GM13977 (cell line): ENCODE results near the gene DNAAF5.

Experiments
- DNase-seq: peaks from one replicate; pipeline ENCODE4 v3.0.0; 2012; ENCODE audit warnings: low spot score
- in situ Hi-C: fragments of 300-500 bp; cut with MboI; formaldehyde crosslinking; loops from one replicate; pipeline ENCODE4 v1.12.0; 2022; ENCODE audit warnings: low sequenced_read_pairs, low pct_unique_long_range_greater_than_20kb, mixed read lengths, inconsistent platforms; ENCODE audit not compliant: unreplicated experiment
- TF ChIP-seq, protein P1 (sequence below): IDR thresholded peaks from 2 replicates; pipeline ENCODE4 v1.5.1; 2012; ENCODE audit warnings: mild to moderate bottlenecking, control low read depth; ENCODE audit not compliant: insufficient read depth; ENCODE audit errors: extremely low read depth, missing control alignments

Gene DNAAF5

DNA sequence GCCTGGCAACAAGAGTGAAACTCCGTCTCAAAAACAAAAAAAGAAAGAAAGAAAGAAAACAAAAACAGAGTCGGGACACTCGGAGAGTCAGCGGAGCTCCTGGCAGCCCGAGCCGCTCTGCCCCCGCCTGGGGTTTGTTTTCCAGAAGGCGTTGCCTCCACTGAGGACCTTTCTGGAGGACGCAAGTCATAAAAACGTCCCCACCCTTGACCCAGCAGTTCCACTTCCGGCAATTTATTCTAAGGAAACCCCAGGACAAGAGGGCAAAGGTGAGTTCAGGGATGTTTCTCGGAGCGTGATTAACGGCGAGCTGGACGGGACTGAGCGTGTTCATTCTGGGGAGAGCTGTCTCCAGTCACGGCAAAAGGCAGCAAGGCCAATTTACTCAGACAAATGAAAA, 78.8 kb downstream of the DNAAF5 start:
- no peak for DNase-seq
- TF ChIP-seq, protein P1, sequence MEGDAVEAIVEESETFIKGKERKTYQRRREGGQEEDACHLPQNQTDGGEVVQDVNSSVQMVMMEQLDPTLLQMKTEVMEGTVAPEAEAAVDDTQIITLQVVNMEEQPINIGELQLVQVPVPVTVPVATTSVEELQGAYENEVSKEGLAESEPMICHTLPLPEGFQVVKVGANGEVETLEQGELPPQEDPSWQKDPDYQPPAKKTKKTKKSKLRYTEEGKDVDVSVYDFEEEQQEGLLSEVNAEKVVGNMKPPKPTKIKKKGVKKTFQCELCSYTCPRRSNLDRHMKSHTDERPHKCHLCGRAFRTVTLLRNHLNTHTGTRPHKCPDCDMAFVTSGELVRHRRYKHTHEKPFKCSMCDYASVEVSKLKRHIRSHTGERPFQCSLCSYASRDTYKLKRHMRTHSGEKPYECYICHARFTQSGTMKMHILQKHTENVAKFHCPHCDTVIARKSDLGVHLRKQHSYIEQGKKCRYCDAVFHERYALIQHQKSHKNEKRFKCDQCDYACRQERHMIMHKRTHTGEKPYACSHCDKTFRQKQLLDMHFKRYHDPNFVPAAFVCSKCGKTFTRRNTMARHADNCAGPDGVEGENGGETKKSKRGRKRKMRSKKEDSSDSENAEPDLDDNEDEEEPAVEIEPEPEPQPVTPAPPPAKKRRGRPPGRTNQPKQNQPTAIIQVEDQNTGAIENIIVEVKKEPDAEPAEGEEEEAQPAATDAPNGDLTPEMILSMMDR: no peak
- in situ Hi-C loops: no loop called here

DNA sequence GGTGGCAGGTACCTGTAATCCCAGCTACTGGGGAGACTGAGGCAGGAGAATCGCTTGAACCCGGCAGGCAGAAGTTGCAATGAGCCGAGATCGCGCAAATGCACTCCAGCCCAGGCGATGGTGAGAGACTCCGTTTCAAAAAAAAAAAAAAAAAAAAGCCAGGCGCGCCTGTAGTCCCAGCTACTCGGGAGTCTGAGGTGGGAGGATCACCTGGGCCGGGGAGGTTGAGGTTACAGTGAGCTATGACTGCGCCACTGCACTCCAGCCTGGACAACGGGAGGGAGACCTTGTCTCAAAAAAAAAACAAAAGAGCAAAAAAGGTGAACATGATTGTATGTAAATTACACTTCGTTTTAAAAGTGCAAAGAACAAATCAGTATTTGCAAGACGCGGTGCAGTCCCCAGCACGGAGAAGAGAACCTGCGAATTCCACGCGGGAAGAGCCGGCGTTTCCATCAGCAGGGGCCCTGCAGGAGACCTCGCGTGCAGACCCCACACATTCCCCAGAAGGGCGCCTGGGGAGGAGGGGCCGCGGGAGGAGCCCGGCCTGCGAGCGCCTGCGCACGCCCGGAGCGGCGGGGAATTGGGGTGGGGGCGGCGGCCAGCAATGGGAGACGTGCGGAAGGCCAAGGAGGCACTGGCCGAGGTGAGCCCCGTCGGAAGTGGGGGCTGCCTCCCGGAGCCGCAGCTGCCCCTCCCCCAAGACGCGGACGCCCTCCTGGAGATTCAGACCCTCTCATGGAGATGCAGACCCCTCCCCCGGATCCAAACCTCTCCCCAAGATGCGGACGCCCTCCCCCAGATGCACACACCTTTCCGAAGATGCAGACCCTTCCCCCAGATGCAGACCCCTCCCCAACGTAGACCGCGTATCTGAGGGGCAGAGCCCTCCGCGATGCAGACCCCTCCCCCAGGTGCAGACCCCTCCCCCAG, 89.1 kb downstream of the DNAAF5 start:
- TF ChIP-seq, protein P1: no peak
- DNase-seq: peak; percentile 45
- in situ Hi-C loops: no loop called here

DNA sequence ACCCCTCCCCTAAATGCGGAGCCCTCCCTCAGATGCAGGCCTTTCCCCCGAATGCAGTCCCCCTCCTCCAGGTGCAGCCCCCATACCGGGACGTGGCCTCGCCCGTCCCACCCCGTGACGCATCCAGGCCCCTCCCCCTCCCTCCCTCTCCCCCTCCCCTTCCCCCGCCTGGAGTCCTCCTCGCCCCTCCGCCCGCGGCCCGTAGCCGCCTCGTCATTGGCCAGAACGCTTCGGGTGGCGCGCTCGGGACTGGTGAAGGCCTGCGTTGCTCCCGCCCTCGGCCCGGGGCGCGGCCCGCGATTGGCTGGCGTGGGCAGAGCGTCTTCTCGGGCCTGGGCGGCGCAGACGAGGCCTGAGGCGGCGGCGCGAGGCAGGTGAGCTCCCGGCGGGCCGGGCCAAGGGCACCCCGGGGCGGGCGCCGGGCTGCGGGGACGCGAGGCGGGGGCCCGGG, 89.8 kb downstream of the DNAAF5 start:
- TF ChIP-seq, protein P1: no peak
- in situ Hi-C loops: no loop called here

DNA sequence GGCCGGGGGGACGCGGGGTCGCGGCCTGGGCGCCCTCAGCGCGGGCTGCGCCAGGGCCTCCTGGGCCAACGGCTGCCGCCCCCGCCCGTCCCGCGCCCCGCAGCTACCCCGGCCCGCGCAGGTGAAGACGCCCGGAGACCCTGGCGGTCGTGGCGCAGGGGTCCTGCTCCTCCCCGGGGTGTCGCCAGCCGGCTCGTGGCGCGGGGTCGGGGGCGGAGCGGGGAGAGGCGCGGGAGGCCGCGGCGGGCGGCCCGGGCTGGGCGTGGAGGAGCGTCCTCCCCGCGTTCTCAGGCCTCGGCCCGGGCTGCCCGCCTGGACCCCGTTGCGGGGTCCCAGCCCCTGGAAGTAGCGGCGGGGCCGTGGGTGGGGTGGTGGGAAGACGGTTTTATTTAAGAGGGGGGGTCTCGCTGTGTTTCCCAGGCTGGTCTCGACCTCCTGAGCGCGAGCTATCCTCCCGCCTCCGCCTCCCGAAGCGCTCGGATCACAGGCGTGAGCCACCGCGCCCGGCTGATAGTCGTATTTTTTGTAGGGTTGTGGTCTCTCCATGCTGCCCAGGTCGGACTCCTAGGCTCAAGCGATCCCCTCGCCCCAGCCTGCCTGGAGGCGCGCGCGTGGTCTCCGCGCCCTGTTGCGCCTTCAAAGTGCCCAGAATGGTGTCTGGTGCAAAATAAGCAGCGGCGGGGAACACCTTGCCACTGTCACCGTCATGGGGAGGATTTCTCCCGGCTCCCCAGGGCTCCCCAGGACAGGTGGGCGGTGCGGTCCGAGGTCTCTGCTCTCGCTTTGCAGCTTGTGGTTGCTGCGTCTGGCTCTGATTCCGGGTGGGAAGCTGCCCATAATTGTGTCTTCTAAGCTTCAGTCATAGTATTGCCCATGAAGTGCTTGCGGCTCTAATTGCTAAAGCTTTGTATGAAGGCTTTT, 90.5 kb downstream of the DNAAF5 start:
- peak; percentile 52 for DNase-seq
- in situ Hi-C loops: no loop called here

More for the DNA sequence above, 89.8 kb downstream of the DNAAF5 start:
- peak; percentile 100 for DNase-seq

GRCh38 chr7:818031-818699, 91.7 kb downstream of the DNAAF5 start:
- peak; percentile 52 for DNase-seq
- in situ Hi-C loops: no loop called here

More for the DNA sequence above, 90.5 kb downstream of the DNAAF5 start:
- TF ChIP-seq, protein P1: no peak

DNA sequence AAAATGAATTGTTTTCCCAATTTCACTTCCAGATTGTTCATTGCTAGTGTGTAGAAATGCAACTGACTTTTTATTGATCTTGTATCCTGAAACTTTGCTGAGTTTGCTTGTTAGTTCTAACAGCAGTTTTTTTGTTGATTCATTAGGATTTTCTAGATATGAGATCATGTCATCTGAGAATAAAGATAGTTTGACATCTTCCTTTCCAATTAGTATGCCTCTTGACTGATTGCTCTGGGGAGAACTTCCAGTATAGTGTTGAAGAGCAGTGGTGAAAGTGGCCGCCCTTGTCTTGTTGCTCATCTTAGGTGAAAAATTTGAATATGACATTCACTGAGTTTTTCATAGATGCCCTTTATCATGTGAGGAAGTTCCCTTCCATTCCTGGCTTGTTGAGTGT, 93.8 kb downstream of the DNAAF5 start:
- TF ChIP-seq, protein P1: no peak
- no peak for DNase-seq
- in situ Hi-C loops: no loop called here

More at GRCh38 chr7:818031-818699, 91.7 kb downstream of the DNAAF5 start:
- TF ChIP-seq, protein P1: peak; percentile 25
